ENCODE results near the gene MYCBP. TPM values are rescaled to one million over a fixed set of nuclear protein-coding genes. Genes with fewer than 3 reads are reported as not detected.

MYCBP gene
- total RNA-seq, 2 donors from 2014 or later, result 34.6 to 38.1 TPM

- Histone ChIP-seq H3K9me3 (ENCODE audit: control insufficient read depth, low read length) (no peaks in the 10 kb centered on the region), H3K4me1 (ENCODE audit: control insufficient read depth, insufficient read depth, low read length) (peaks cover 3% of the 10 kb centered on the region), H3K4me3 (ENCODE audit: low read length) (no peak overlapping the region), H3K27ac (ENCODE audit: low read depth, low read length) (no peak overlapping the region), H3K27me3 (ENCODE audit: control insufficient read depth, insufficient read depth, low read length, poor library complexity, severe bottlenecking) (no peaks in the 10 kb centered on the region), H3K9ac (ENCODE audit: extremely low read depth, low read length, poor library complexity, severe bottlenecking) (no peak overlapping the region), H3K36me3 (ENCODE audit: control insufficient read depth, insufficient read depth, low read length) (no peaks in the 10 kb centered on the region)
- Mint-ChIP-seq H3K27ac (no peak overlapping the region), H3K4me1 (peaks cover 4% of the 10 kb centered on the region), H3K9me3 (no peaks in the 10 kb centered on the region), H3K4me3 (no peak overlapping the region), H3K27me3 (ENCODE audit: insufficient read depth) (no peaks in the 10 kb centered on the region), H3K36me3 (ENCODE audit: low read depth) (no peaks in the 10 kb centered on the region)
- peak; percentile 76 for DNase-seq
- TF ChIP-seq, protein P1, sequence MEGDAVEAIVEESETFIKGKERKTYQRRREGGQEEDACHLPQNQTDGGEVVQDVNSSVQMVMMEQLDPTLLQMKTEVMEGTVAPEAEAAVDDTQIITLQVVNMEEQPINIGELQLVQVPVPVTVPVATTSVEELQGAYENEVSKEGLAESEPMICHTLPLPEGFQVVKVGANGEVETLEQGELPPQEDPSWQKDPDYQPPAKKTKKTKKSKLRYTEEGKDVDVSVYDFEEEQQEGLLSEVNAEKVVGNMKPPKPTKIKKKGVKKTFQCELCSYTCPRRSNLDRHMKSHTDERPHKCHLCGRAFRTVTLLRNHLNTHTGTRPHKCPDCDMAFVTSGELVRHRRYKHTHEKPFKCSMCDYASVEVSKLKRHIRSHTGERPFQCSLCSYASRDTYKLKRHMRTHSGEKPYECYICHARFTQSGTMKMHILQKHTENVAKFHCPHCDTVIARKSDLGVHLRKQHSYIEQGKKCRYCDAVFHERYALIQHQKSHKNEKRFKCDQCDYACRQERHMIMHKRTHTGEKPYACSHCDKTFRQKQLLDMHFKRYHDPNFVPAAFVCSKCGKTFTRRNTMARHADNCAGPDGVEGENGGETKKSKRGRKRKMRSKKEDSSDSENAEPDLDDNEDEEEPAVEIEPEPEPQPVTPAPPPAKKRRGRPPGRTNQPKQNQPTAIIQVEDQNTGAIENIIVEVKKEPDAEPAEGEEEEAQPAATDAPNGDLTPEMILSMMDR (conservative IDR thresholded peaks at IDR 0.05), result peak; percentile 75
- 73 to 100% methylated on average over 1 of the region's 1 CpG for WGBS, 2 experiments (ENCODE audit: insufficient coverage in 1 of 2, insufficient read length in 1 of 2)
Observed at GRCh38 chr1:38891753-38892152, 18.6 kb upstream of the MYCBP start.

GRCh38 chr1:38889589-38889988 is 16.4 kb upstream of the MYCBP start:
- H3K9ac ChIP-seq (ENCODE audit: extremely low read depth, low read length, poor library complexity, severe bottlenecking), result no peak overlapping the region
- H3K4me1 ChIP-seq (ENCODE audit: control insufficient read depth, insufficient read depth, low read length), result peaks cover 3% of the 10 kb centered on the region
- H3K9me3 Mint-ChIP-seq, result no peaks in the 10 kb centered on the region
- H3K27ac Mint-ChIP-seq, result no peak overlapping the region
- H3K4me3 Mint-ChIP-seq, result no peak overlapping the region
- no peak for DNase-seq
- H3K4me3 ChIP-seq (ENCODE audit: low read length), result no peak overlapping the region
- no peak overlapping the region for H3K27ac ChIP-seq (ENCODE audit: low read depth, low read length)
- TF ChIP-seq, protein P1 (conservative IDR thresholded peaks at IDR 0.05), result no peak
- no peaks in the 10 kb centered on the region for H3K36me3 Mint-ChIP-seq (ENCODE audit: low read depth)
- no peaks in the 10 kb centered on the region for H3K9me3 ChIP-seq (ENCODE audit: control insufficient read depth, low read length)
- WGBS, 2 experiments (ENCODE audit: insufficient coverage in 1 of 2, insufficient read length in 1 of 2), result 88 to 90% methylated on average over 2 to 5 of the region's 5 CpGs
- H3K27me3 Mint-ChIP-seq (ENCODE audit: insufficient read depth), result peaks cover 2% of the 10 kb centered on the region
- peaks cover 4% of the 10 kb centered on the region for H3K4me1 Mint-ChIP-seq
- no peaks in the 10 kb centered on the region for H3K27me3 ChIP-seq (ENCODE audit: control insufficient read depth, insufficient read depth, low read length, poor library complexity, severe bottlenecking)
- no peaks in the 10 kb centered on the region for H3K36me3 ChIP-seq (ENCODE audit: control insufficient read depth, insufficient read depth, low read length)

- H3K27me3 Mint-ChIP-seq (ENCODE audit: insufficient read depth), result peaks cover 2% of the 10 kb centered on the region
- no peaks in the 10 kb centered on the region for H3K27me3 ChIP-seq (ENCODE audit: control insufficient read depth, insufficient read depth, low read length, poor library complexity, severe bottlenecking)
- no peak overlapping the region for H3K27ac Mint-ChIP-seq
- H3K36me3 ChIP-seq (ENCODE audit: control insufficient read depth, insufficient read depth, low read length), result no peaks in the 10 kb centered on the region
- DNase-seq, result no peak
- no peaks in the 10 kb centered on the region for H3K9me3 ChIP-seq (ENCODE audit: control insufficient read depth, low read length)
- H3K27ac ChIP-seq (ENCODE audit: low read depth, low read length), result no peak overlapping the region
- peaks cover 3% of the 10 kb centered on the region for H3K4me1 ChIP-seq (ENCODE audit: control insufficient read depth, insufficient read depth, low read length)
- no peak overlapping the region for H3K4me3 Mint-ChIP-seq
- peaks cover 4% of the 10 kb centered on the region for H3K4me1 Mint-ChIP-seq
- no peaks in the 10 kb centered on the region for H3K36me3 Mint-ChIP-seq (ENCODE audit: low read depth)
- no peak overlapping the region for H3K4me3 ChIP-seq (ENCODE audit: low read length)
- WGBS, 2 experiments (ENCODE audit: insufficient coverage in 1 of 2, insufficient read length in 1 of 2), result 91 to 93% methylated on average over 7 to 9 of the region's 9 CpGs
- H3K9ac ChIP-seq (ENCODE audit: extremely low read depth, low read length, poor library complexity, severe bottlenecking), result no peak overlapping the region
- TF ChIP-seq, protein P1 (conservative IDR thresholded peaks at IDR 0.05), result no peak
- no peaks in the 10 kb centered on the region for H3K9me3 Mint-ChIP-seq
Observed at GRCh38 chr1:38888423-38889333, 15.5 kb upstream of the MYCBP start.
